ENCODE results near the gene CDK11B.
"Not testable (repeated sequence)": the region's sequence is repeated elsewhere in the genome, so short reads cannot be mapped to it uniquely, and the experiment has no call there.

Gene CDK11B

GRCh38 chr1:1640711-1641461 is 17.9 kb downstream of the CDK11B start:
- not testable (repeated sequence) for H3K4me1 Mint-ChIP-seq (ENCODE audit: low read depth); DNase-seq; H3K27ac Mint-ChIP-seq; H3K4me3 Mint-ChIP-seq; H3K9me3 Mint-ChIP-seq; H3K27me3 Mint-ChIP-seq
- H3K36me3 Mint-ChIP-seq (ENCODE audit: low read depth): peaks cover 34% of the 10 kb centered on the region

DNA sequence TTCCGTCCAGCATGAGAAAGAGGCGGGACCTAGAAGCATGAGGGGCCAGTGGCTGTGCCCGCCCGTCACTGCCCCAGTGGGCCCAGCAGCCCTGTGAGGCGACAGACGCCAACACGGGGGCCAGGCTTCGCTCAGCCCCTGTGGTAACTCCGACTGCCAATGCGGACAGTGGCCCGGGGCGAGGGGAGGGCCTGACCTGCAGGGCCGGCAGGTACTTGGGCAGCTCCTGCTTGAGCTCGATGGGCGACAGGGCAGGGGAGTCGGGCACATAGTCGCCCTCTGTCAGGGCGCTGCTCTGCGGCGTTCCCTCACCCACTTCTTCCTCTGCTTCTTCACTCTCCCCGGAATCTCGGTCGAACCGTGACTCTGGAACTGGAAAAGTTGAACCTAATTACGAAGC is 18.7 kb downstream of the CDK11B start:
- not testable (repeated sequence) for H3K27me3 Mint-ChIP-seq, H3K9me3 Mint-ChIP-seq
- H3K36me3 Mint-ChIP-seq (ENCODE audit: low read depth): peaks cover 30% of the 10 kb centered on the region

DNA sequence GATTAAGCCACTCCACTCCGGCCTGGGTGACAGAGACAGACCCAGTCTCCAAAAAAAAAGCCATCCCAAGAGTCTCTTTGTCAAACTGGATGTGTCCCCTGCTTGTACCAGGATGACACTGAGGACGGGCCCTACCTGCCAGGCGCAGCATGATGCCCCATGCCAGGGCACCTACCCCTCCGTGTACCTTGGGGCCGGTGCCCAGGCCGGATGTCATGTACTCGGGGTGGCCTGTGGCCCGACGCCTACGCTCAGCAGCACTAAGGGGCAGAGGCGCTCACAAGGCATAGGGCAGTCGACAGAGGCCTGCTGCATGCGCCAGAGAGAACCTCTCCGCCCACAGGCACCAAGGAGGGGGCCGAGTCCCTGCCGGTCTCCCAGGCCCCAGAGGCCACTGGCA is 19.4 kb downstream of the CDK11B start:
- not testable (repeated sequence) for H3K4me1 Mint-ChIP-seq (ENCODE audit: low read depth); DNase-seq; H3K27ac Mint-ChIP-seq

More for the DNA sequence above, 18.7 kb downstream of the CDK11B start:
- not testable (repeated sequence) for H3K4me1 Mint-ChIP-seq (ENCODE audit: low read depth); DNase-seq; H3K27ac Mint-ChIP-seq; H3K4me3 Mint-ChIP-seq

GRCh38 chr1:1638528-1638927 is 20.3 kb downstream of the CDK11B start:
- not testable (repeated sequence) for H3K4me1 Mint-ChIP-seq (ENCODE audit: low read depth); H3K4me3 Mint-ChIP-seq; H3K27me3 Mint-ChIP-seq; H3K9me3 Mint-ChIP-seq; DNase-seq; H3K27ac Mint-ChIP-seq
- peaks cover 30% of the 10 kb centered on the region for H3K36me3 Mint-ChIP-seq (ENCODE audit: low read depth)

More for the DNA sequence above, 19.4 kb downstream of the CDK11B start:
- H3K36me3 Mint-ChIP-seq (ENCODE audit: low read depth): peaks cover 30% of the 10 kb centered on the region
- not testable (repeated sequence) for H3K27me3 Mint-ChIP-seq, H3K9me3 Mint-ChIP-seq, H3K4me3 Mint-ChIP-seq

DNA sequence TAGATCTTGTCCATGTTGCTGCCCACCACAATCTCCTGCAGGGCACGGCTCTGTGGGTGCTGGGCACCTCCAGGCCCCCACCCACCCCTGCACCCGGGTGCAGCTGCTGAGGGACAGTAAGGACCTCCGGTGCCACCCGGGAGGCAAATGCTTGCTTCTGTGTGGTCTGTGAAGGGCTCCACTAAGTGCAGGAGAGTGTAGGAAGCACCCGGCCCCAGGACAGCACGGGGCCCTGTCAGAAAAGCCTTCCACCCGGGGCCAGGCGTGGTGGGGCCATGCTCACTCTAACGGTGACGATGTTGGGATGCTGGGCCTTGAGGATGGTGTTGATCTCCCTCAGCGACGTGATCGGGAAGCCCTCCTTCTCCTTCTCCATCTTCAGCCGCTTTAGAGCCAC is 21.3 kb downstream of the CDK11B start:
- H3K9me3 Mint-ChIP-seq, H3K27me3 Mint-ChIP-seq: not testable (repeated sequence)
- H3K36me3 Mint-ChIP-seq (ENCODE audit: low read depth): peaks cover 27% of the 10 kb centered on the region

GRCh38 chr1:1636621-1637478 is 22.0 kb downstream of the CDK11B start:
- H3K4me3 Mint-ChIP-seq; H3K9me3 Mint-ChIP-seq; H3K4me1 Mint-ChIP-seq (ENCODE audit: low read depth); H3K27me3 Mint-ChIP-seq; DNase-seq; H3K27ac Mint-ChIP-seq: not testable (repeated sequence)
- peaks cover 27% of the 10 kb centered on the region for H3K36me3 Mint-ChIP-seq (ENCODE audit: low read depth)

More for the DNA sequence above, 21.3 kb downstream of the CDK11B start:
- not testable (repeated sequence) for H3K4me1 Mint-ChIP-seq (ENCODE audit: low read depth); H3K4me3 Mint-ChIP-seq; DNase-seq; H3K27ac Mint-ChIP-seq

GRCh38 chr1:1634613-1635012 is 24.2 kb downstream of the CDK11B start:
- DNase-seq: peak; percentile 35
- peaks cover 24% of the 10 kb centered on the region for H3K36me3 Mint-ChIP-seq (ENCODE audit: low read depth)
- not testable (repeated sequence) for H3K27ac Mint-ChIP-seq; H3K4me3 Mint-ChIP-seq; H3K4me1 Mint-ChIP-seq (ENCODE audit: low read depth); H3K9me3 Mint-ChIP-seq; H3K27me3 Mint-ChIP-seq

- H3K27me3 Mint-ChIP-seq; H3K9me3 Mint-ChIP-seq; DNase-seq; H3K4me3 Mint-ChIP-seq; H3K27ac Mint-ChIP-seq; H3K4me1 Mint-ChIP-seq (ENCODE audit: low read depth): not testable (repeated sequence)
- H3K36me3 Mint-ChIP-seq (ENCODE audit: low read depth): peaks cover 17% of the 10 kb centered on the region
These were observed 25.4 kb downstream of the CDK11B start for GRCh38 chr1:1633409-1633808.

DNA sequence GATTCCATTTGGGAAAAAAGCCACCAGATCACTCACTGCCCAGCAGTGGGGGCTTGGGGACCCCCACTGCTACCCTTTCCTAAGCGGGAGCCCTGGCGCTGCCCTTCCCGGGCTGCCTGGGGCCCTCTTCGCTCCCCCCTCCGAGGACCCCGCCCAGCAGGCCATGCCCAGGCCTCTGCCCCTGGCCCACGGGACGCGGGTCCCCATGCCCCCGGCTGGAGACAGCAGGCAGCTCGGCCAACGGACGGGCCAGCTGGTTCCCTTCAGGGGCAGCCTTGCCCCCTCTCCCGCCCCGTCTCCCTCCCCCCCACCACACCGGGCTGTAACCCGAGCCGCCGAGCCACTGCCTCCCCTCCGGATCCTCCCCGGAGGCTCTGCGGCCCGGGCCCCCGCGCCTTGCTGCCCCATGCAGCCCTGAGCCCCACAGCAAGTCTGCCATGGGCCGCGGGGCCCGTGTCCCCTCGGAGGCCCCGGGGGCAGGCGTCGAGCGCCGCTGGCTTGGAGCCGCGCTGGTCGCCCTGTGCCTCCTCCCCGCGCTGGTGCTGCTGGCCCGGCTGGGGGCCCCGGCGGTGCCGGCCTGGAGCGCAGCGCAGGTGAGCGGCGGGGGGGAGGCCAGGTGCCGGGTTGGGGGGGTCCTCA is 26.9 kb downstream of the CDK11B start, which contains the start of gene MMP23B:
MMP23B (plus strand) TSS at position 392 of the 639 bp plus-strand sequence; CDS start at position 438, 46 bp downstream.
- H3K4me3 Mint-ChIP-seq: peak within 1 kb of the TSS; percentile 31
- peaks cover 5% of the 10 kb centered on the region for H3K27me3 Mint-ChIP-seq
- peak; percentile 48 for DNase-seq
- H3K9me3 Mint-ChIP-seq: no peaks in the 10 kb centered on the region
- peaks cover 9% of the 10 kb centered on the region for H3K36me3 Mint-ChIP-seq (ENCODE audit: low read depth)
- peak within 1 kb of the TSS; percentile 77 for H3K27ac Mint-ChIP-seq
- peaks cover 4% of the 10 kb centered on the region for H3K4me1 Mint-ChIP-seq (ENCODE audit: low read depth)

GRCh38 chr1:1630965-1631781 is 27.6 kb downstream of the CDK11B start:
- Mint-ChIP-seq H3K27me3 (peaks cover 5% of the 10 kb centered on the region), H3K27ac (peak overlapping the region; percentile 77), H3K4me1 (ENCODE audit: low read depth) (peaks cover 4% of the 10 kb centered on the region), H3K36me3 (ENCODE audit: low read depth) (peaks cover 2% of the 10 kb centered on the region), H3K4me3 (peak overlapping the region; percentile 31), H3K9me3 (no peaks in the 10 kb centered on the region)
- DNase-seq: peak; percentile 50

DNA sequence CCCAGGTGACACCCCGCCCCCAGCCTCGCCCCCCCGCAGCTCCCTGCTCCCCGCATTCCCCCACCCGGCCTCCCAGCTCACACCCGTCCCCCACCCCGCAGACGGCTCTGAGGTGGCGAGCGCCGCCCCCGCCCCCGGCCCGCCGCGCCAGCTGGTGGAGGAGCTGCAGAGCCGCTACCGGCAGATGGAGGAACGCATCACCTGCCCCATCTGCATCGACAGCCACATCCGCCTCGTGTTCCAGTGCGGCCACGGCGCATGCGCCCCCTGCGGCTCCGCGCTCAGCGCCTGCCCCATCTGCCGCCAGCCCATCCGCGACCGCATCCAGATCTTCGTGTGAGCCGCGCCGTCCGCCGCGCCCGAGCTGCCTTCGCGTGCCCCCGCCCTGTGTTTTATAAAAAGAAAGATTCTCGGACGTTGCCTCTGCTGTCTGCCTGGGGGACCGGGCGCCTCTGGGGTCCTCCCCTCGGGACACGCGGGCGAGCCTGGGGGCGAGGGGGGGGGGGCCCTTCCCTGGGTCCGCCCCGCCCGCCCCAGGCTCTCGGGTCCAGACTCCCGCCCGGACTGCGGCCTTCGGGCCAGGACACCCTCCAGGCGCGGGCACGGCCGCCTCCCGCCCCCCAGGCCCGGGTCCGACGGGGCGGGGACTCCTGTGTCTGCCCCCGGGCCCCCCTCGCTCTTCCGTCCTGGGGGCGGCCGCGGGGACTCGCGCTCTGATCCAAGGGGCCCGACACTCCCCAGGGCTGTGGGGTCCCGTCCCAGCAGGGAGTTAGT is 28.4 kb downstream of the CDK11B start:
- peaks cover 4% of the 10 kb centered on the region for H3K4me1 Mint-ChIP-seq (ENCODE audit: low read depth)
- peak overlapping the region; percentile 69 for H3K4me3 Mint-ChIP-seq
- H3K36me3 Mint-ChIP-seq (ENCODE audit: low read depth): peaks cover 2% of the 10 kb centered on the region
- peak; percentile 92 for DNase-seq
- H3K9me3 Mint-ChIP-seq: no peaks in the 10 kb centered on the region
- H3K27ac Mint-ChIP-seq: peak overlapping the region; percentile 96
- peaks cover 5% of the 10 kb centered on the region for H3K27me3 Mint-ChIP-seq

GRCh38 chr1:1629430-1630190 is 29.2 kb downstream of the CDK11B start:
- Mint-ChIP-seq H3K27me3 (peaks cover 5% of the 10 kb centered on the region), H3K9me3 (no peaks in the 10 kb centered on the region), H3K4me1 (ENCODE audit: low read depth) (peaks cover 4% of the 10 kb centered on the region), H3K36me3 (ENCODE audit: low read depth) (peaks cover 2% of the 10 kb centered on the region), H3K27ac (peak overlapping the region; percentile 33), H3K4me3 (peak overlapping the region; percentile 55)
- DNase-seq: peak; percentile 72

All from activated T-cell treated with anti-CD3 and anti-CD28 coated beads, Interleukin-2, amount 50 U/mL, for 24 hours (primary cell).